Urothelium cell line (cell line): ENCODE data around the gene GOSR2.
"Not testable (repeated sequence)": the region's sequence is repeated elsewhere in the genome, so short reads cannot be mapped to it uniquely, and the experiment has no call there.

Source experiments
- DNase-seq: peaks from one replicate; pipeline ENCODE4 v3.0.0; 2011; ENCODE audit warnings: low spot score, mixed read lengths
- FAIRE-seq: peaks from 2 replicates; lab custom pipeline; 2011; peaks lifted over from hg19 to GRCh38; lab: Jason Lieb, UNC

GOSR2 gene

GRCh38 chr17:46984892-46985291 is 61.9 kb downstream of the GOSR2 start:
- DNase-seq: no peak
- FAIRE-seq: no peak

GRCh38 chr17:46986366-46986765 is 63.4 kb downstream of the GOSR2 start:
- DNase-seq: no peak
- FAIRE-seq: no peak

GRCh38 chr17:46987927-46988326 is 65.0 kb downstream of the GOSR2 start:
- not testable (repeated sequence) for FAIRE-seq, DNase-seq

GRCh38 chr17:46989637-46990431 is 66.9 kb downstream of the GOSR2 start:
- FAIRE-seq: no peak
- no peak for DNase-seq

GRCh38 chr17:46991617-46992016 is 68.7 kb downstream of the GOSR2 start:
- DNase-seq (no peak), FAIRE-seq (no peak)
